SH-SY5Y (cell line): ENCODE results near the gene FGFR3.

Experiments
- GATA2 ChIP-seq: IDR thresholded peaks from 2 replicates; pipeline ENCODE4 v1.6.1; 2011; ENCODE audit warnings: mild to moderate bottlenecking, low read depth, low read length
- GATA3 ChIP-seq: IDR thresholded peaks from 2 replicates; pipeline ENCODE4 v1.6.1; 2011; ENCODE audit warnings: low read depth, mild to moderate bottlenecking, low read length, moderate library complexity

DNA sequence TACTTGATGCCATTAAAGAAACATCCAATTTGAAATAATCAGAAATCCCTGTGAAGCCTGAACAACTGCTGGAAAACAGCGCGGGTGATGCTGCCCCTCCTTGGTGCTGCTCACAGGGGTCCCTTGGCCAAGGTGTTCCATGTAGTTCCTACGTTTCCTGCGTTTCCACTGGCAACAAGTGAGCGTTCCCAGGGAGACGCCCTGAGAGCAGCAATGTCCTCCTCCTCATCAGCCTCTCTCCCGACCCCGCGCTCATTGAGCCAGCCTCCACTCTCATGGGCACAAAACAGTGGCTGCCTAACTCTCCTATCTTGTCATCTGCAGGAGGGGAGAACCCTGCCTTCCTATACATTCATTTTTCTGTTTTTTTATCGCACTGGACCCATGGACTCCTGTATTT is 44.0 kb downstream of the FGFR3 start:
- TF ChIP-seq GATA3 (no peak), GATA2 (no peak)
